Stimulated activated CD8-positive, alpha-beta memory T cell treated with anti-CD3 and anti-CD28 coated beads, Interleukin-7, amount 100 ng/mL, for 24 hours (primary cell): Measurements from ENCODE around the gene AOC3.
"Not testable (repeated sequence)": the region's sequence is repeated elsewhere in the genome, so short reads cannot be mapped to it uniquely, and the experiment has no call there.

Experiments
- DNase-seq: peaks from one replicate; pipeline ENCODE4 v3.0.0-alpha.2; 2020; ENCODE audit warnings: low read depth

The AOC3 gene

DNA sequence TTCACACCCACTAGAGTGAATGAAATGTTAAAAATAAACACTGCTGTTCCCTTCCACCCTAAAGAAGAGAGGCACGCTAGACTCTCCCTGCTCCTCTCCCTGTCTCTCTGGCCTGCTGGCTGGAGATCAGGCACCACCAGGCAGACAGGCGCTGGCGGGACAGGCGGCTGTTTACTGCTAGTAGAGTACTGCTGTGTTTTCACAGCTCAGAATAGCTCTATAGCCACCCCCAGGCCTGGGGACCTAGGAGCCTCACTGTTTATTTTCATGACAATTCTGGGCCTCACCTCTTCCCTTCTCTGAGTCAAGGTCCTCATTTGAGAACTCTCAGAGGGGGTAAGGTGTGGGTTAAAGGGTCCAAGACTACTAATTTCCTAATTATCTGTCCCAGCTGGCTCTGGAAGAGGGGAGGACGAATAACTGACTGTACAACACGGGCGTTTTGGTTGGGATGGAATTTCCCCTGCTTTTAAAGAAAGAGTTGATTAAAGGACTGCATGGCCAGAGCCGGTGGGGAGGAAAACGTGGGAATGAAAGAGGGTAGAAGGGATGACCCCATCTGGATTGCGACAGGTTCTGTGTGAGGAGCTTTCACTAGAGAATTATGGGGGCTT, 40.6 kb downstream of the AOC3 start:
- DNase-seq, result no peak

DNA sequence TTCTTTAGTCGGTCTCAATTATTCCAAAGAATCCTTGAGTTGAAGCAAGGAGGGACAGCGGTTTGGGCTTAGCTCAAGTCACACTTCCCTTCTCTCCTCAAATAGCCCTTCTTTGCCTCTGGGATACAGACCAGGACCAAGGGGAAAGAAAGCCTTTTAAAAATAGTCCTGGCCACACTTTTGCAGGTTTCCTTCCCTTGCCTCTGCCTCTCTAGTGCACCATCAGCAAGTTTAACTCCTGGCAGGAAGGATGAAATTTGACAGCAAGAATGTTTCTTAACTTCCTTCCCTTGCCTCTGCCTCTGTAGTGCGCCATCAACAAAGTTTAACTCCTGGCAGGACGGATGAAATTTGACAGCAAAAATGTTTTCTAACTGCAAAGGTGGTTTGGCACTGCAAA, 42.4 kb downstream of the AOC3 start:
- no peak for DNase-seq

DNA sequence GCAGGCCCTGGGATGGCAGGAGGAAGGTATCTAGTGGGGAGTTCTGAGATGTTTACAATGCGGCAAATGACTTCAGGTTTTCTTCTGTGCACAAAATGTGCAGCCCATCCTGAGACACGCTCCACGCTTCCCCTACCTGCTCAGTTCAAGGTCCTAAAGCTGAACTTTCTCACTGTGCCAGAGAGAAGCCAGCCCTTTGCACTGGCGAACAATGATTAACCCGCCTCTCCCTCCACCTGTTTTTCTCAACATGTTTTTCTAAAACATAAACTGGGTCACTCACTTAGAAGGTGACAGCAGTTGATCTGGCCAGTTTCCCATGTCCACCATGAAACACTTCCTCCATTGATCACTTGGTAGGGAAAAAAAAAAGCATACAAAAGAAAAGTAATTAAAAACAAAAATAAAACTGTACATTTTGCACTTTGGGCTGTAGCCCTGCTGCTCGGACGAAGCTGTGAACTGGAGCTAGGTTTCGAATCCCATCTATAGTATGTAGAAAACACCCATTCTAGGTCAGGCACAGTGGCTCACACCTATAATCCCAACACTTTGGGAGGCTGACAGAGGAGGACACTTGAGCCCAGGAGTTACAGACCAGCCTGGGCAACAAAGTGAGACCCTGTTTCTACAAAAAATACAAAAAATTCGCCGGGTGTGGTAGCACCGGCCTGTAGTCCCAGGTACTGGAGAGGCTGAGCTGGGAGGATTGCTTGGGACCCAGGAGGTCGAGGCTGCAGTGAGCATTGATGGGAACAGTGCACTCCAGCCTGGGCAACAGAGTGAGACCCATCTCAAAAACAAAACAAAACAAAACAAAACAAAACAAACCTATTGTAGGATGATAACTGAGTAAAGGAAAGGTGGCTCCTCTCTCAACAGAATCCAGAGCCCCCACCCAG, 43.5 kb downstream of the AOC3 start:
- no peak for DNase-seq

DNA sequence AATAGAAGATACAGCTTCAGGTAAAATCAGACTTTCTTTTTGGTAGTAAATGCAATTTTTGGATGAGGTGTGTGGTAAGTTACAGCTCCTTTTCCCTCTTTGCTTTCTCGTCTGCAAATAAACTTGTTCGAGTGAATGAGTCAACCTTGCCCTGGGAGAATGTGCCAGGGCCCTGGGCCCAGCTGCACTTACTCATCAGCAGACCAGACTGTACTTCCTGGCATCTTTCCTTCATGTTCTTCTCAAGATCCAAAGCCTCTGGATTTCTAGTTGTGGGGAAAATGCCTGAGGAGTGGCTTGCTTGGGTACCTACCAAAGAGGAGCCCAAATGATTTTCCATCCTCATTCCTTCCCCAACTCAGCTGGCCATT, 44.2 kb downstream of the AOC3 start:
- no peak for DNase-seq

DNA sequence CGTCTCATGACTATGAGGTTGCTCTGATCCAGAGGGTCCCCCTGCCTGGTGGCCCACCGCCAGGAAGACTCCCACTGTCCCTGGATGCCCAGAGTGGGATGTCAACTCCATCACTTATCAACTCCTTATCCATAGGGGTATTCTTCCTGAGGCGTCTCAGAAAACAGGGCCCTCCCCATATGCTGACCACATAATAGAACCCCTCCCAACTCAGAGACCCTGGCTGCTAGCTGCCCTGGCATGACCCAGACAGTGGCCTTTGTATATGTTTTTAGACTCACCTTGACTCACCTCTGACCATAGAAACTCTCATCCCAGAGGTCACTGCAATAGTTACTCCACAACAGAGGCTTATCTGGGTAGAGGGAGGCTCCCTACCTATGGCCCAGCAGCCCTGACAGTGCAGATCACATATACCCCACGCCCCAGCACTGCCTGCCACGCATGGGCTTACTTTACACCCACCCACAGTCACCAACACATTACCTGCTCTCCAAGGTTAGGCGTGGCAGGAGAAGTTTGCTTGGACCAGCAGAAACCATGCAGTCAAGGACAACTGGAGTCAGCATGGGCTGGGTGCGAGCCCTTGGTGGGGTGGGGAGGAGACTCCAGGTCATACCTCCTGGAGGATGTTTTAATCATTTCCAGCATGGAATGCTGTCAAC, 47.3 kb downstream of the AOC3 start:
- DNase-seq, result no peak

DNA sequence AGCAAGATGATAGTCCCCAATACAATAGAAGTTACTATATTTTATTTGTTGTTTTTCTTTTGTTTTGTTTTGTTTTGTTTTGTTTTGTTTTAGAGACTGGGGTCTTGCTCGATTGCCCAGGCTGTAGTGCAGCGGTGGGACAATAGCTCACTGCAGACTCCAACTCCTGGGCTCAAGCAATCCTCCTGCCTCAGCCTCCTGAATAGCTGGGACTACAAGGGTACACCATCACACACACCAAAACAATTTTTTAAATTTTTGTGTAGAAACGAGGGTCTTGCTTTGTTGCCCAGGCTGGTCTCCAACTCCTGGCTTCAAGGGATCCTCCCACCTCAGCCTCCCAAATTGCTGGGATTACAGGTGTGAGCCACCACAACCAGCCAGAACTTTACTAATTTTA, 49.0 kb downstream of the AOC3 start:
- not testable (repeated sequence) for DNase-seq

DNA sequence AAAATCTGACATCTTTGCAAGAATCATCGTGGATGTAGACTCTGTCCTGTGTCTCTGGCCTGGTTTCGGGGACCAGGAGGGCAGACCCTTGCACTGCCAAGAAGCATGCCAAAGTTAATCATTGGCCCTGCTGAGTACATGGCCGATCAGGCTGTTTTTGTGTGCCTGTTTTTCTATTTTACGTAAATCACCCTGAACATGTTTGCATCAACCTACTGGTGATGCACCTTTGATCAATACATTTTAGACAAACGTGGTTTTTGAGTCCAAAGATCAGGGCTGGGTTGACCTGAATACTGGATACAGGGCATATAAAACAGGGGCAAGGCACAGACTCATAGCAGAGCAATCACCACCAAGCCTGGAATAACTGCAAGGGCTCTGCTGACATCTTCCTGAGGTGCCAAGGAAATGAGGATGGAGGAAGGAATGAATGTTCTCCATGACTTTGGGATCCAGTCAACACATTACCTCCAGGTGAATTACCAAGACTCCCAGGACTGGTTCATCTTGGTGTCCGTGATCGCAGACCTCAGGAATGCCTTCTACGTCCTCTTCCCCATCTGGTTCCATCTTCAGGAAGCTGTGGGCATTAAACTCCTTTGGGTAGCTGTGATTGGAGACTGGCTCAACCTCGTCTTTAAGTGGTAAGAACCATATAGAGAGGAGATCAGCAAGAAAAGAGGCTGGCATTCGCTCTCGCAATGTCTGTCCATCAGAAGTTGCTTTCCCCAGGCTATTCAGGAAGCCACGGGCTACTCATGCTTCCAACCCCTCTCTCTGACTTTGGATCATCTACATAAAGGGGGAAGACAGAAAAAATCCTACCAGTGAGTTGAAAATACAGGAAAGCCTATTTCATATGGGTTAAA, 49.7 kb downstream of the AOC3 start, which contains the start of gene G6PC1:
Gene G6PC1 (plus strand): TSS at position 340 of the 872 bp plus-strand sequence. CDS start 78 bp downstream, at position 418.
- no peak for DNase-seq

DNA sequence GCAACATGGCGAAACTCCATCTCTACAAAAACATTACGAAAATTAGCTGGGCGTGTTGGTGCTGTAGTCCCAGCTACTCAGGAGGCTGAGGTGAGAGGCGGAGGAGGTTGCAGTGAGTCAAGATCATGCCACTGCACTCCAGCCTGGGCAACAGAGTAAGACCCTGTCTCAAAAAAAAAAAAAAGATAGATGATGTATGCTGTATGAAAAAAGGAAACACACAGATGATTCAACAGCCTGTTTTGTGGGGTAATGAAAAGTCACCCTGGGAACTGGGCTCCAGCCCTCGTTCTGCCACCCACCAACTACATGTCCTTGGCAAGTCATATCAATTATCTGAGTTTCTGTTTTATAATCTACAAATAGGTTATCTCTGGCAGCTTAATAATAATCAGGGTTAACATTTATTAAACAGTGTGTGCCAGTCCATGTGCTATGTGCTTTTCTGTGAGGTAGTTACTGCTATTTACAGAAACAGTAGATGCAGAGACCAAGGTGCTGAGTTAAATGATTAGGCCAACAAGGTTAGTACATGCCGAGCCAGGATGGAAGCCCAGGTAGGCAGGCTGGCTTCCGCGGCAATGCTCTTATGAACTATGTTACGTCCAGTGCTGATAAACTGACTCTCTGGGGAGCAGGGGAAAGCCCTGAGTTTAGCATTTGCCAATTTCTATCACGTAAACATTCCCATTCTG, 50.7 kb downstream of the AOC3 start:
- no peak for DNase-seq

DNA sequence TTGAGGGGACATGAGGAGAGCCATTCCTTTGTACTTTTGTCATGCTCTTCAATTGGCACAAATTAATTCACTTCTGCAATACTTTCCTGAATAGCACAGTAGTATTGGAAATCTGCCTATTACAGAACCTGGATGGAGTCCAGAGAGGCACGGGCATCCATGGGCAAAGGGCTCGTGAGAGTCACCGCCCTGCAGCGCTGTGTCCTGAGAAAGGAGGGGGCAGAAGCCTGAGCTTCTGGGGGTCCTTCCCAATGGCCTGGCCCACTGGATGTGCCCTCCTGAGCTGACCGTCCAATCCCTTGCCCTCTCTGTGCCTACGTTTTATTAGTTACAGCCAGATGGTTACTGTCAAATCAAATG, 53.1 kb downstream of the AOC3 start:
- no peak for DNase-seq

DNA sequence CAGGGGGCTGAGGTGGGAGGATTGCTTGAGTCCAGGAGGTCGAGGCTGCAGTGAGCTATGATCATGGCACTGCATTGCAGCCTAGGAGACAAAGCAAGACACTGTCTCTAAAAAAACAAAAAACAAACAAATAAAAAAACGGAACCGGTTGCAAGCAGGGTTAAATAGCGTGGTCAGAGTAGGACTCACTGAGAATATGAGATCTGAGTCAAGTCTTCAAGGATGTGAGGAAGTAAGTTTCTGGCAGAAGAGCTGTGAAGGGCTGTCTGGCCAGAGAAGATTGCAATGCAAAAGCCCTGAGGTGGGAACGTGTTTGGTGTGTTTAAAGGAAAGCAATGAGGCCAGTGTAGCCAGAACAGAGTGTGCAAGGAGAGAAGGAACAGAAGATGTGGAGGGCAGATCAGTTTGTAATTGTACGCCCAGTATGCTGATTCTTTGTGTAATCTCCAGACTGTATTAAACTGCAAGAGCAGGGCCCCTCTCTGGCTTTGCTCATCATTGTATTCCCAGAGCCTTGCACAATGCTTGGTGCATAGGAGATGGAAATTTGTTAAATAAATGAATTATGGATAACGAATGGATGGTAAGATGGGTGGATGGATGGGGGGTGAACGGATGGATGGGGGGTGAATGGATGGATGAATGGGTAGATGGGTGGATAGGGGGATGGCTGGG, 55.9 kb downstream of the AOC3 start:
- no peak for DNase-seq
